Progenitor cell of endocrine pancreas (in vitro differentiated cells): ENCODE data around the gene OSBPL5. TPM values are rescaled to one million over a fixed set of nuclear protein-coding genes. Genes with fewer than 3 reads are reported as not detected.

Source experiments
- DNase-seq: peaks from one replicate; pipeline ENCODE4 v3.0.0; 2021; ENCODE audit warnings: low spot score; ENCODE audit not compliant: unreplicated experiment
- H3K27ac Mint-ChIP-seq: 2 replicates; pipeline ENCODE4 v1.8.0; 2021; ENCODE audit warnings: mild to moderate bottlenecking, moderate library complexity, mixed read lengths
- H3K27me3 Mint-ChIP-seq: 2 replicates; pipeline ENCODE4 v1.8.0; 2021; ENCODE audit warnings: mixed read lengths
- H3K36me3 Mint-ChIP-seq: 2 replicates; pipeline ENCODE4 v1.8.0; 2022; ENCODE audit warnings: mixed read lengths; ENCODE audit not compliant: insufficient read depth
- H3K4me1 Mint-ChIP-seq: 2 replicates; pipeline ENCODE4 v1.8.0; 2021; ENCODE audit warnings: low read depth, mixed read lengths
- H3K4me3 Mint-ChIP-seq: 2 replicates; pipeline ENCODE4 v1.8.0; 2021; ENCODE audit warnings: low read depth, mild to moderate bottlenecking, moderate library complexity, mixed read lengths
- H3K9me3 Mint-ChIP-seq: 2 replicates; pipeline ENCODE4 v1.8.0; 2021; ENCODE audit warnings: low read depth, mixed read lengths
- CTCF ChIP-seq: fragments of 200-600 bp; sonication (generic); IDR thresholded peaks from one replicate; pipeline ENCODE4 v1.5.0; 2021; ENCODE audit warnings: antibody characterized with exemption, mild to moderate bottlenecking; ENCODE audit not compliant: unreplicated experiment
- total RNA-seq: library from RNA; stranded (reverse); gene quantifications from 2 replicates; pipeline ENCODE4 v1.2.1, GENCODE V29; 2021

The OSBPL5 gene
- total RNA-seq, 1 donor from 2014 or later: 11.9 TPM

- no peak for TF ChIP-seq CTCF
- H3K4me1 Mint-ChIP-seq: peaks cover 7% of the 10 kb centered on the region
- DNase-seq: no peak
- H3K27ac Mint-ChIP-seq: no peak overlapping the region
- no peak overlapping the region for H3K4me3 Mint-ChIP-seq
- H3K36me3 Mint-ChIP-seq: no peaks in the 10 kb centered on the region
- peaks cover 22% of the 10 kb centered on the region for H3K27me3 Mint-ChIP-seq
- no peaks in the 10 kb centered on the region for H3K9me3 Mint-ChIP-seq
Measured at GRCh38 chr11:3080104-3080503, 85.0 kb downstream of the OSBPL5 start.

DNA sequence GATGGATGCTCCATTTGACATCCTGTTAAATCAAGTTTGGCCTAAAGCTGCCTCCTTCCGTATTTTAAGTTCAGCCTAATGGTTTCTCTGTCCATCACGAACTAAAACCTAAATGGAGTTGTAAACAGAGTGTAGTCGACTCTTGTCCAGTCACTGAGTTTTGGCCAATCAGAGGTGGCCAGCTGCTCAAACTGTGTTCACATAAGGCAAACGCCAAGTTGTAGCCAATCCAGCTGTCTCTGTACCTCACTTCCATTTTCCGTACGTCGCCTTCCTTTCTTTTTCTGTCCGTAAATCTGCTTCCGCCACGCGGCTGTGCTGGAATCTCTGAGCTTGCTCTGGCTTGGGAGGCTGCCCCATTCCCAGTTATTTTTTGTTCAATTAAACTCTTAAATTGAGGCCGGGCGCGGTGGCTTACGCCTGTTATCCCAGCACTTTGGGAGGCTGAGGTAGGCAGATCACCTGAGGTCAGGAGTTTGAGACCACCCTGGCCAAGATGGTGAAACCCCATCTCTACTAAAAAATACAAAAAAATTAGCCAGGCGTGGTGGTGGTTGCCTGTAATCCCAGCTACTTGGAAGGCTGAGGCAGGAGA is 87.2 kb downstream of the OSBPL5 start:
- DNase-seq: no peak
- Mint-ChIP-seq H3K9me3 (no peaks in the 10 kb centered on the region), H3K27me3 (peaks cover 14% of the 10 kb centered on the region), H3K27ac (no peak overlapping the region), H3K36me3 (no peaks in the 10 kb centered on the region), H3K4me3 (no peak overlapping the region), H3K4me1 (peaks cover 7% of the 10 kb centered on the region)
- no peak for TF ChIP-seq CTCF

GRCh38 chr11:3077189-3077836 is 87.8 kb downstream of the OSBPL5 start:
- DNase-seq: no peak
- Mint-ChIP-seq H3K27ac (peak overlapping the region; percentile 49), H3K27me3 (peaks cover 12% of the 10 kb centered on the region)

GRCh38 chr11:3074912-3075589 is 90.1 kb downstream of the OSBPL5 start:
- DNase-seq: no peak
- H3K36me3 Mint-ChIP-seq: no peaks in the 10 kb centered on the region
- H3K27me3 Mint-ChIP-seq: peaks cover 8% of the 10 kb centered on the region
- no peak overlapping the region for H3K27ac Mint-ChIP-seq
- no peak overlapping the region for H3K4me3 Mint-ChIP-seq
- H3K9me3 Mint-ChIP-seq: no peaks in the 10 kb centered on the region
- TF ChIP-seq CTCF: no peak
- H3K4me1 Mint-ChIP-seq: peaks cover 7% of the 10 kb centered on the region

More at GRCh38 chr11:3077189-3077836, 87.8 kb downstream of the OSBPL5 start:
- no peak for TF ChIP-seq CTCF
- H3K4me3 Mint-ChIP-seq: no peak overlapping the region
- no peaks in the 10 kb centered on the region for H3K36me3 Mint-ChIP-seq
- no peaks in the 10 kb centered on the region for H3K9me3 Mint-ChIP-seq
- peaks cover 7% of the 10 kb centered on the region for H3K4me1 Mint-ChIP-seq

GRCh38 chr11:3073029-3073435 is 92.1 kb downstream of the OSBPL5 start:
- no peaks in the 10 kb centered on the region for H3K9me3 Mint-ChIP-seq
- no peak overlapping the region for H3K27ac Mint-ChIP-seq
- H3K4me3 Mint-ChIP-seq: no peak overlapping the region
- peaks cover 7% of the 10 kb centered on the region for H3K4me1 Mint-ChIP-seq
- no peaks in the 10 kb centered on the region for H3K36me3 Mint-ChIP-seq
- peaks cover 4% of the 10 kb centered on the region for H3K27me3 Mint-ChIP-seq
- no peak for TF ChIP-seq CTCF
- no peak for DNase-seq
